Peyer's patch (tissue), 4 donors: ENCODE data around the gene TMEM135. TPM values are rescaled to one million over a fixed set of nuclear protein-coding genes. Genes with fewer than 3 reads are reported as not detected.

Experiments
- DNase-seq, 3 donors: peaks; one replicate each; pipeline ENCODE4 v3.0.0-alpha.2; 2017 to 2019
- H3K27ac ChIP-seq, 4 donors: fragments of 200-600 bp; sonication (generic); one replicate each; pipeline ENCODE4 v1.5.1; 2016 to 2019
- H3K27me3 ChIP-seq, 2 donors: fragments of 200-600 bp; sonication (generic); one replicate each; pipeline ENCODE4 v1.5.1; 2019
- H3K36me3 ChIP-seq, 3 donors: fragments of 200-600 bp; sonication (generic); one replicate each; pipeline ENCODE4 v1.5.1; 2016 to 2019
- H3K4me1 ChIP-seq, 4 donors: fragments of 200-600 bp; sonication (generic); one replicate each; pipeline ENCODE4 v1.5.1; 2016 to 2019
- H3K4me3 ChIP-seq, 4 donors: fragments of 200-600 bp; sonication (generic); 1 replicate in 3 of 4; 2 replicates in 1 of 4; pipeline ENCODE4 v1.5.1; 2016 to 2019; ENCODE audit warnings: mild to moderate bottlenecking in 1 of 4
- H3K9me3 ChIP-seq, 4 donors: fragments of 200-600 bp; sonication (generic); one replicate each; pipeline ENCODE4 v1.5.1; 2016 to 2019; ENCODE audit warnings: mild to moderate bottlenecking in 1 of 4
- POLR2A ChIP-seq, 2 donors: fragments of 450-650 bp; IDR thresholded peaks; one replicate each; pipeline ENCODE4 v1.5.1; 2017; ENCODE audit warnings: antibody characterized with exemption in 2 of 2, mild to moderate bottlenecking in 2 of 2, moderate library complexity in 2 of 2
- total RNA-seq, 4 donors: library from RNA; depleted of rRNA; stranded (reverse); fragments of >200 nt; gene quantifications; one replicate each; pipeline ENCODE4 v1.1.0, GENCODE V29; 2016
- TF ChIP-seq, protein P1 (sequence below), 6 experiments: fragments of 450-650 bp in 4 of 6; fragments of 200-600 bp in 2 of 6; sonication (generic) in 1 of 6; IDR thresholded peaks; one replicate each; pipeline ENCODE4 v1.5.1; 2017 to 2019; ENCODE audit warnings: antibody characterized with exemption in 6 of 6, mild to moderate bottlenecking in 3 of 6, moderate library complexity in 1 of 6

TMEM135 gene
- total RNA-seq, 4 donors from 2014 or later = 23.1 to 58.2 (median 40.1) TPM

GRCh38 chr11:87120937-87121336 is 83.2 kb downstream of the TMEM135 start:
- H3K4me1 ChIP-seq = no peaks in the 10 kb centered on the region
- TF ChIP-seq, protein P1, sequence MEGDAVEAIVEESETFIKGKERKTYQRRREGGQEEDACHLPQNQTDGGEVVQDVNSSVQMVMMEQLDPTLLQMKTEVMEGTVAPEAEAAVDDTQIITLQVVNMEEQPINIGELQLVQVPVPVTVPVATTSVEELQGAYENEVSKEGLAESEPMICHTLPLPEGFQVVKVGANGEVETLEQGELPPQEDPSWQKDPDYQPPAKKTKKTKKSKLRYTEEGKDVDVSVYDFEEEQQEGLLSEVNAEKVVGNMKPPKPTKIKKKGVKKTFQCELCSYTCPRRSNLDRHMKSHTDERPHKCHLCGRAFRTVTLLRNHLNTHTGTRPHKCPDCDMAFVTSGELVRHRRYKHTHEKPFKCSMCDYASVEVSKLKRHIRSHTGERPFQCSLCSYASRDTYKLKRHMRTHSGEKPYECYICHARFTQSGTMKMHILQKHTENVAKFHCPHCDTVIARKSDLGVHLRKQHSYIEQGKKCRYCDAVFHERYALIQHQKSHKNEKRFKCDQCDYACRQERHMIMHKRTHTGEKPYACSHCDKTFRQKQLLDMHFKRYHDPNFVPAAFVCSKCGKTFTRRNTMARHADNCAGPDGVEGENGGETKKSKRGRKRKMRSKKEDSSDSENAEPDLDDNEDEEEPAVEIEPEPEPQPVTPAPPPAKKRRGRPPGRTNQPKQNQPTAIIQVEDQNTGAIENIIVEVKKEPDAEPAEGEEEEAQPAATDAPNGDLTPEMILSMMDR (IDR thresholded peaks at IDR 0.05) = no peak
- TF ChIP-seq POLR2A (IDR thresholded peaks at IDR 0.05) = no peak
- DNase-seq = no peak
- no peaks in the 10 kb centered on the region for H3K9me3 ChIP-seq
- no peak overlapping the region for H3K4me3 ChIP-seq
- H3K36me3 ChIP-seq = no peaks in the 10 kb centered on the region
- no peak overlapping the region for H3K27ac ChIP-seq
- no peaks in the 10 kb centered on the region for H3K27me3 ChIP-seq

DNA sequence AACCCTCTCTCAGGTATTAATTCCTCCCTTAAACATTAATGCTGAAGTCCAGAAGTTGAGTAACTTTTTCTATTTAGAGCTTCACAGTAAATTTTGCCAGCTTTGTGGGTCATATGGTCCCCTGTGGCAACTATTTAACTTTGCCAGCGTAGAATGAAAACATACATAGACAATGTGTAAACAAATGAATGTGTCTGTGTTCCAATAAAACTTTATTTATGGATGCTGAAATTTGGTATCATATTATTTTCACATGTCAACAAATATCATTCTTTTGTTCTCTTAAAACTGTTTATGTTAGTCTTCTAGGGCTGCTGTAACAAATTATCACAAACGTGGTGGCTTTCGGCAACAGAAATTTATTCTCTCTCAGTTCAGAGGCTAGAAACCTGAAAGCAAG is 85.1 kb downstream of the TMEM135 start:
- H3K4me3 ChIP-seq = no peak overlapping the region
- H3K27me3 ChIP-seq = no peaks in the 10 kb centered on the region
- DNase-seq = no peak
- H3K27ac ChIP-seq = no peak overlapping the region
- TF ChIP-seq POLR2A (IDR thresholded peaks at IDR 0.05) = no peak
- TF ChIP-seq, protein P1 (IDR thresholded peaks at IDR 0.05) = no peak
- H3K4me1 ChIP-seq = no peaks in the 10 kb centered on the region
- H3K36me3 ChIP-seq = no peaks in the 10 kb centered on the region
- no peaks in the 10 kb centered on the region for H3K9me3 ChIP-seq

- no peaks in the 10 kb centered on the region for H3K36me3 ChIP-seq
- H3K9me3 ChIP-seq = no peaks in the 10 kb centered on the region
- H3K4me3 ChIP-seq = no peak overlapping the region
- no peak overlapping the region for H3K27ac ChIP-seq
- H3K4me1 ChIP-seq = no peaks in the 10 kb centered on the region
- no peaks in the 10 kb centered on the region for H3K27me3 ChIP-seq
- no peak for DNase-seq
- no peak for TF ChIP-seq POLR2A (IDR thresholded peaks at IDR 0.05)
- TF ChIP-seq, protein P1 (IDR thresholded peaks at IDR 0.05) = no peak
These were observed 87.5 kb downstream of the TMEM135 start for GRCh38 chr11:87125257-87125656.

- Histone ChIP-seq H3K27me3 (no peaks in the 10 kb centered on the region), H3K27ac (no peak overlapping the region), H3K4me1 (no peaks in the 10 kb centered on the region), H3K36me3 (no peaks in the 10 kb centered on the region), H3K9me3 (no peaks in the 10 kb centered on the region), H3K4me3 (no peak overlapping the region)
- DNase-seq = no peak
- no peak for TF ChIP-seq POLR2A (IDR thresholded peaks at IDR 0.05)
- TF ChIP-seq, protein P1 (IDR thresholded peaks at IDR 0.05) = no peak
These were observed 89.4 kb downstream of the TMEM135 start for GRCh38 chr11:87127101-87127500.

- Histone ChIP-seq H3K27ac (no peak overlapping the region), H3K4me3 (no peak overlapping the region)
These were observed 90.6 kb downstream of the TMEM135 start for GRCh38 chr11:87128372-87128771.

More at GRCh38 chr11:87128372-87128771, 90.6 kb downstream of the TMEM135 start:
- no peak for DNase-seq
- Histone ChIP-seq H3K36me3 (no peaks in the 10 kb centered on the region), H3K9me3 (no peaks in the 10 kb centered on the region), H3K4me1 (no peaks in the 10 kb centered on the region), H3K27me3 (no peaks in the 10 kb centered on the region)
- no peak for TF ChIP-seq POLR2A (IDR thresholded peaks at IDR 0.05)
- TF ChIP-seq, protein P1 (IDR thresholded peaks at IDR 0.05) = no peak
